Panc1 (cell line): Measurements from ENCODE around the gene ALPK1.
"Not testable (repeated sequence)": the region's sequence is repeated elsewhere in the genome, so short reads cannot be mapped to it uniquely, and the experiment has no call there.

Experiments
- CTCF ChIP-seq: fragments of 450-650 bp; IDR thresholded peaks from 2 replicates; pipeline ENCODE4 v1.5.1; 2017; ENCODE audit warnings: mild to moderate bottlenecking
- POLR2AphosphoS5 ChIP-seq: IDR thresholded peaks from 2 replicates; pipeline ENCODE4 v1.6.1; 2012; ENCODE audit warnings: mild to moderate bottlenecking, low read depth, low read length, moderate library complexity
- SIN3A ChIP-seq: IDR thresholded peaks from 2 replicates; pipeline ENCODE4 v1.6.1; 2012; ENCODE audit warnings: low read depth, mild to moderate bottlenecking, low read length, moderate library complexity, borderline replicate concordance; ENCODE audit not compliant: insufficient read depth
- TCF7L2 ChIP-seq: IDR thresholded peaks from 2 replicates; pipeline ENCODE4 v1.6.1; 2011; ENCODE audit warnings: mild to moderate bottlenecking, low read depth, low read length, inconsistent platforms
- TF ChIP-seq, protein P1 (sequence below), 2 experiments: IDR thresholded peaks; 2 replicates each; pipeline ENCODE4 v1.6.1; 2011 to 2012; ENCODE audit warnings: low read depth in 2 of 2, control low read depth in 1 of 2, low read length in 1 of 2, mild to moderate bottlenecking in 1 of 2, moderate library complexity in 1 of 2; ENCODE audit not compliant: insufficient read depth in 1 of 2

- not testable (repeated sequence) for TF ChIP-seq CTCF, POLR2AphosphoS5, SIN3A, TCF7L2
- TF ChIP-seq, protein P1, sequence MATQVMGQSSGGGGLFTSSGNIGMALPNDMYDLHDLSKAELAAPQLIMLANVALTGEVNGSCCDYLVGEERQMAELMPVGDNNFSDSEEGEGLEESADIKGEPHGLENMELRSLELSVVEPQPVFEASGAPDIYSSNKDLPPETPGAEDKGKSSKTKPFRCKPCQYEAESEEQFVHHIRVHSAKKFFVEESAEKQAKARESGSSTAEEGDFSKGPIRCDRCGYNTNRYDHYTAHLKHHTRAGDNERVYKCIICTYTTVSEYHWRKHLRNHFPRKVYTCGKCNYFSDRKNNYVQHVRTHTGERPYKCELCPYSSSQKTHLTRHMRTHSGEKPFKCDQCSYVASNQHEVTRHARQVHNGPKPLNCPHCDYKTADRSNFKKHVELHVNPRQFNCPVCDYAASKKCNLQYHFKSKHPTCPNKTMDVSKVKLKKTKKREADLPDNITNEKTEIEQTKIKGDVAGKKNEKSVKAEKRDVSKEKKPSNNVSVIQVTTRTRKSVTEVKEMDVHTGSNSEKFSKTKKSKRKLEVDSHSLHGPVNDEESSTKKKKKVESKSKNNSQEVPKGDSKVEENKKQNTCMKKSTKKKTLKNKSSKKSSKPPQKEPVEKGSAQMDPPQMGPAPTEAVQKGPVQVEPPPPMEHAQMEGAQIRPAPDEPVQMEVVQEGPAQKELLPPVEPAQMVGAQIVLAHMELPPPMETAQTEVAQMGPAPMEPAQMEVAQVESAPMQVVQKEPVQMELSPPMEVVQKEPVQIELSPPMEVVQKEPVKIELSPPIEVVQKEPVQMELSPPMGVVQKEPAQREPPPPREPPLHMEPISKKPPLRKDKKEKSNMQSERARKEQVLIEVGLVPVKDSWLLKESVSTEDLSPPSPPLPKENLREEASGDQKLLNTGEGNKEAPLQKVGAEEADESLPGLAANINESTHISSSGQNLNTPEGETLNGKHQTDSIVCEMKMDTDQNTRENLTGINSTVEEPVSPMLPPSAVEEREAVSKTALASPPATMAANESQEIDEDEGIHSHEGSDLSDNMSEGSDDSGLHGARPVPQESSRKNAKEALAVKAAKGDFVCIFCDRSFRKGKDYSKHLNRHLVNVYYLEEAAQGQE (IDR thresholded peaks at IDR 0.05; ENCODE audit: insufficient read depth in 1 of 2, low read depth in 2 of 2, low read length in 1 of 2): not testable (repeated sequence)
These were observed 145.1 kb downstream of the ALPK1 start for GRCh38 chr4:112442226-112442625.
